Stimulated activated CD4-positive, alpha-beta T cell treated with anti-CD3 and anti-CD28 coated beads, Interleukin-4, amount 100 ng/mL, for 48 hours (primary cell): Measurements from ENCODE around the gene MCOLN2.

Source experiments
- DNase-seq, 2 donors: peaks; one replicate each; pipeline ENCODE4 v3.0.0-alpha.2; 2020; ENCODE audit warnings: low read depth in 2 of 2

Gene MCOLN2

GRCh38 chr1:84896279-84896678, 100.6 kb downstream of the MCOLN2 start:
- no peak for DNase-seq

GRCh38 chr1:84892705-84893618, 104.0 kb downstream of the MCOLN2 start, which contains the start of gene LPAR3:
TSS of gene LPAR3 (minus strand) at chr1:84893206. CDS start at chr1:84866120, 27,086 bp downstream.
- no peak for DNase-seq

- no peak for DNase-seq
Observed at GRCh38 chr1:84890566-84890965, 106.3 kb downstream of the MCOLN2 start.

- DNase-seq, result no peak
Observed at GRCh38 chr1:84889437-84889836, 107.5 kb downstream of the MCOLN2 start.

GRCh38 chr1:84888753-84889152, 108.2 kb downstream of the MCOLN2 start:
- DNase-seq, result no peak

GRCh38 chr1:84887261-84887934, 109.5 kb downstream of the MCOLN2 start:
- no peak for DNase-seq

GRCh38 chr1:84885469-84885868, 111.4 kb downstream of the MCOLN2 start:
- no peak for DNase-seq

GRCh38 chr1:84884671-84885389, 112.1 kb downstream of the MCOLN2 start:
- no peak for DNase-seq

- DNase-seq, result no peak
Observed at GRCh38 chr1:84883286-84883685, 113.6 kb downstream of the MCOLN2 start.

- no peak for DNase-seq
Observed at GRCh38 chr1:84877592-84877991, 119.3 kb downstream of the MCOLN2 start.

GRCh38 chr1:84876353-84876752, 120.6 kb downstream of the MCOLN2 start:
- no peak for DNase-seq
